HepG2 (cell line): ENCODE results near the gene ERH. TPM values are rescaled to one million over a fixed set of nuclear protein-coding genes. Genes with fewer than 3 reads are reported as not detected.

Experiments
- FOXM1 ChIP-seq: sonication (generic); formaldehyde crosslinking; IDR thresholded peaks from 2 replicates; pipeline ENCODE4 v1.5.0; 2020; ENCODE audit warnings: missing genetic modification reagents
- MAFF ChIP-seq: IDR thresholded peaks from 2 replicates; pipeline ENCODE4 v1.6.1; 2011; ENCODE audit warnings: low read depth, low read length, improper control_type of control experiment
- MZF1 ChIP-seq: sonication (generic); formaldehyde crosslinking; IDR thresholded peaks from 2 replicates; pipeline ENCODE4 v1.8.1; 2023; ENCODE audit warnings: mild to moderate bottlenecking, missing genetic modification reagents, borderline replicate concordance
- POLR2A ChIP-seq, 2 experiments: IDR thresholded peaks; 2 replicates each; pipeline ENCODE4 v1.6.1; 2011; ENCODE audit warnings: low read depth in 2 of 2, low read length in 2 of 2, mild to moderate bottlenecking in 1 of 2, moderate library complexity in 1 of 2; ENCODE audit not compliant: insufficient read depth in 1 of 2
- RBM22 ChIP-seq: fragments of 200-400 bp; formaldehyde crosslinking; optimal IDR thresholded peaks from 2 replicates; pipeline ENCODE3; 2017; ENCODE audit warnings: mild to moderate bottlenecking, low read length, moderate library complexity
- RCOR2 ChIP-seq: IDR thresholded peaks from 2 replicates; pipeline ENCODE4 v1.6.1; 2016; ENCODE audit warnings: missing biosample characterization, missing genetic modification reagents
- SKIL ChIP-seq: sonication (generic); formaldehyde crosslinking; IDR thresholded peaks from 2 replicates; pipeline ENCODE4 v1.8.0; 2022; ENCODE audit warnings: missing genetic modification reagents, mild to moderate bottlenecking, moderate library complexity, borderline replicate concordance
- SOX6 ChIP-seq, 2 experiments: fragments of 450-650 bp in 1 of 2; sonication (generic) in 1 of 2; formaldehyde crosslinking in 1 of 2; IDR thresholded peaks; 2 replicates each; pipeline versions ENCODE4 v1.4.0 to v1.6.1; 2017 to 2020; ENCODE audit warnings: antibody characterized with exemption in 1 of 2, mild to moderate bottlenecking in 1 of 2, missing genetic modification reagents in 1 of 2
- SUZ12 ChIP-seq: fragments of 150-350 bp; IDR thresholded peaks from 2 replicates; pipeline ENCODE4 v1.6.1; 2014; ENCODE audit warnings: low read depth, low read length
- ZBTB1 ChIP-seq: sonication (generic); formaldehyde crosslinking; IDR thresholded peaks from 2 replicates; pipeline ENCODE4 v1.4.0; 2020; ENCODE audit warnings: missing genetic modification reagents, borderline replicate concordance
- ZFP36 ChIP-seq: fragments of 150-350 bp; IDR thresholded peaks from 2 replicates; pipeline ENCODE4 v1.6.1; 2018; ENCODE audit warnings: borderline replicate concordance, low read length, low read depth; ENCODE audit not compliant: partially characterized antibody
- ZNF136 ChIP-seq: sonication (generic); formaldehyde crosslinking; IDR thresholded peaks from 2 replicates; pipeline ENCODE4 v1.8.1; 2022; ENCODE audit warnings: low read depth, mild to moderate bottlenecking, moderate library complexity, missing genetic modification reagents
- ZNF17 ChIP-seq: sonication (generic); formaldehyde crosslinking; IDR thresholded peaks from 2 replicates; pipeline ENCODE4 v1.5.0; 2020; ENCODE audit warnings: mild to moderate bottlenecking, missing genetic modification reagents
- ZNF292 ChIP-seq: sonication (generic); formaldehyde crosslinking; IDR thresholded peaks from 2 replicates; pipeline ENCODE4 v1.8.1; 2022; ENCODE audit warnings: mild to moderate bottlenecking, low read depth, missing genetic modification reagents, borderline replicate concordance
- ZNF383 ChIP-seq: sonication (generic); formaldehyde crosslinking; IDR thresholded peaks from 2 replicates; pipeline ENCODE4 v1.4.0; 2020; ENCODE audit warnings: missing genetic modification reagents, mild to moderate bottlenecking, borderline replicate concordance
- ZNF563 ChIP-seq: sonication (generic); formaldehyde crosslinking; IDR thresholded peaks from 2 replicates; pipeline ENCODE4 v1.8.0; 2022; ENCODE audit warnings: mild to moderate bottlenecking, moderate library complexity, missing genetic modification reagents
- ZNF615 ChIP-seq: sonication (generic); formaldehyde crosslinking; IDR thresholded peaks from 2 replicates; pipeline ENCODE4 v1.5.0; 2020; ENCODE audit warnings: mild to moderate bottlenecking, missing genetic modification reagents, borderline replicate concordance
- ZSCAN29 ChIP-seq: sonication (generic); formaldehyde crosslinking; conservative IDR thresholded peaks from 2 replicates; pipeline ENCODE4 v1.4.0; 2020; ENCODE audit warnings: mild to moderate bottlenecking, missing genetic modification reagents
- polyA plus RNA-seq, 8 experiments: library from polyadenylated mRNA; depleted of rRNA in 3 of 8; stranded (reverse) in 7 of 8; unstranded in 1 of 8; fragments of >200 nt; fragmentation: Illumina TruSeq in 4 of 8; extraction: Trizol in 4 of 8; gene quantifications; 2 replicates each; pipeline versions ENCODE4 v1.2.1 to v1.2.3, GENCODE V29; 2011 to 2016; ENCODE audit warnings: low read depth in 4 of 8, missing spikeins in 1 of 8, mixed read lengths in 1 of 8; ENCODE audit not compliant: insufficient read depth in 1 of 8
- total RNA-seq, 5 experiments: library from RNA; depleted of rRNA; stranded (reverse); fragments of >200 nt; fragmentation: Illumina TruSeq; extraction: Trizol; gene quantifications; 2 replicates each; pipeline ENCODE4 v1.2.3, GENCODE V29; 2016; ENCODE audit warnings: low read depth in 1 of 5
- TF ChIP-seq, protein P1 (sequence below): sonication (generic); formaldehyde crosslinking; IDR thresholded peaks from 2 replicates; pipeline ENCODE4 v1.4.0; 2020; ENCODE audit warnings: missing genetic modification reagents, mild to moderate bottlenecking, borderline replicate concordance
- TF ChIP-seq, protein P2 (sequence below): sonication (generic); formaldehyde crosslinking; IDR thresholded peaks from 2 replicates; pipeline ENCODE4 v1.4.0; 2020; ENCODE audit warnings: missing genetic modification reagents
- TF ChIP-seq, protein P3 (sequence below): sonication (generic); formaldehyde crosslinking; IDR thresholded peaks from 2 replicates; pipeline ENCODE4 v1.4.0; 2020; ENCODE audit warnings: low read depth, mild to moderate bottlenecking, missing genetic modification reagents

The ERH gene
- total and polyA plus RNA-seq, 2 of the 13 experiments (the other 11 are each of a cell fraction or from before 2014, with no cell fraction given), result 105 to 341 TPM

- TF ChIP-seq ZNF136 (CRISPR knock-in tag) (0 out of 2 replicates have a peak, but pooled peaks have one; percentile 59), ZNF615 (no peak), RCOR2 (CRISPR knock-in tag) (no peak), POLR2A (IDR thresholded peaks at IDR 0.05; ENCODE audit: insufficient read depth in 1 of 2, low read depth in 2 of 2, low read length in 2 of 2) (peak; percentile 85 to 95), RBM22 (no peak), ZNF563 (CRISPR knock-in tag) (no peak), ZNF383 (no peak), SUZ12 (no peak), ZNF292 (CRISPR knock-in tag) (no peak), FOXM1 (CRISPR knock-in tag) (no peak), SOX6 (IDR thresholded peaks at IDR 0.05) (no peak), SOX6 (CRISPR knock-in tag; IDR thresholded peaks at IDR 0.05) (peak; percentile 27; the same call in 1 of the 2 replicates), SKIL (no peak), ZNF17 (no peak), ZSCAN29 (0 out of 2 replicates have a peak, but pooled peaks have one; percentile 27), ZBTB1 (CRISPR knock-in tag) (no peak), MZF1 (no peak), ZFP36 (no peak), MAFF (no peak)
- TF ChIP-seq, protein P1, sequence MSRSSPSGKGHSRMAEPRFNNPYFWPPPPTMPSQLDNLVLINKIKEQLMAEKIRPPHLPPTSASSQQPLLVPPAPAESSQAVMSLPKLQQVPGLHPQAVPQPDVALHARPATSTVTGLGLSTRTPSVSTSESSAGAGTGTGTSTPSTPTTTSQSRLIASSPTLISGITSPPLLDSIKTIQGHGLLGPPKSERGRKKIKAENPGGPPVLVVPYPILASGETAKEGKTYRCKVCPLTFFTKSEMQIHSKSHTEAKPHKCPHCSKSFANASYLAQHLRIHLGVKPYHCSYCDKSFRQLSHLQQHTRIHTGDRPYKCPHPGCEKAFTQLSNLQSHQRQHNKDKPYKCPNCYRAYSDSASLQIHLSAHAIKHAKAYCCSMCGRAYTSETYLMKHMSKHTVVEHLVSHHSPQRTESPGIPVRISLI (CRISPR knock-in tag), result no peak
- TF ChIP-seq, protein P2, sequence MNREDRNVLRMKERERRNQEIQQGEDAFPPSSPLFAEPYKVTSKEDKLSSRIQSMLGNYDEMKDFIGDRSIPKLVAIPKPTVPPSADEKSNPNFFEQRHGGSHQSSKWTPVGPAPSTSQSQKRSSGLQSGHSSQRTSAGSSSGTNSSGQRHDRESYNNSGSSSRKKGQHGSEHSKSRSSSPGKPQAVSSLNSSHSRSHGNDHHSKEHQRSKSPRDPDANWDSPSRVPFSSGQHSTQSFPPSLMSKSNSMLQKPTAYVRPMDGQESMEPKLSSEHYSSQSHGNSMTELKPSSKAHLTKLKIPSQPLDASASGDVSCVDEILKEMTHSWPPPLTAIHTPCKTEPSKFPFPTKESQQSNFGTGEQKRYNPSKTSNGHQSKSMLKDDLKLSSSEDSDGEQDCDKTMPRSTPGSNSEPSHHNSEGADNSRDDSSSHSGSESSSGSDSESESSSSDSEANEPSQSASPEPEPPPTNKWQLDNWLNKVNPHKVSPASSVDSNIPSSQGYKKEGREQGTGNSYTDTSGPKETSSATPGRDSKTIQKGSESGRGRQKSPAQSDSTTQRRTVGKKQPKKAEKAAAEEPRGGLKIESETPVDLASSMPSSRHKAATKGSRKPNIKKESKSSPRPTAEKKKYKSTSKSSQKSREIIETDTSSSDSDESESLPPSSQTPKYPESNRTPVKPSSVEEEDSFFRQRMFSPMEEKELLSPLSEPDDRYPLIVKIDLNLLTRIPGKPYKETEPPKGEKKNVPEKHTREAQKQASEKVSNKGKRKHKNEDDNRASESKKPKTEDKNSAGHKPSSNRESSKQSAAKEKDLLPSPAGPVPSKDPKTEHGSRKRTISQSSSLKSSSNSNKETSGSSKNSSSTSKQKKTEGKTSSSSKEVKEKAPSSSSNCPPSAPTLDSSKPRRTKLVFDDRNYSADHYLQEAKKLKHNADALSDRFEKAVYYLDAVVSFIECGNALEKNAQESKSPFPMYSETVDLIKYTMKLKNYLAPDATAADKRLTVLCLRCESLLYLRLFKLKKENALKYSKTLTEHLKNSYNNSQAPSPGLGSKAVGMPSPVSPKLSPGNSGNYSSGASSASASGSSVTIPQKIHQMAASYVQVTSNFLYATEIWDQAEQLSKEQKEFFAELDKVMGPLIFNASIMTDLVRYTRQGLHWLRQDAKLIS (CRISPR knock-in tag), result no peak
- TF ChIP-seq, protein P3, sequence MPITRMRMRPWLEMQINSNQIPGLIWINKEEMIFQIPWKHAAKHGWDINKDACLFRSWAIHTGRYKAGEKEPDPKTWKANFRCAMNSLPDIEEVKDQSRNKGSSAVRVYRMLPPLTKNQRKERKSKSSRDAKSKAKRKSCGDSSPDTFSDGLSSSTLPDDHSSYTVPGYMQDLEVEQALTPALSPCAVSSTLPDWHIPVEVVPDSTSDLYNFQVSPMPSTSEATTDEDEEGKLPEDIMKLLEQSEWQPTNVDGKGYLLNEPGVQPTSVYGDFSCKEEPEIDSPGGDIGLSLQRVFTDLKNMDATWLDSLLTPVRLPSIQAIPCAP (CRISPR knock-in tag), result no peak
These were observed at the start of gene ERH, which contains the start of gene SLC39A9 (continued) for GRCh38 chr14:69398053-69398817.
